DMS 273 treated with DMSO at 0.1 percent for 48 hours (cell line): Measurements from ENCODE around the gene DSP.

Experiments
- DNase-seq: peaks from one replicate; lab custom pipeline; 2025; lab: John Stamatoyannopoulos, UW

The DSP gene

GRCh38 chr6:7562769-7563168 is 21.3 kb downstream of the DSP start:
- DNase-seq: no peak

- DNase-seq: no peak
Observed at GRCh38 chr6:7566107-7566506, 24.6 kb downstream of the DSP start.

GRCh38 chr6:7566617-7567173 is 25.2 kb downstream of the DSP start:
- no peak for DNase-seq

- DNase-seq: no peak
Observed at GRCh38 chr6:7568021-7568420, 26.6 kb downstream of the DSP start.

GRCh38 chr6:7569082-7569481 is 27.6 kb downstream of the DSP start:
- DNase-seq: no peak

- no peak for DNase-seq
Observed at GRCh38 chr6:7572213-7572943, 30.9 kb downstream of the DSP start.

- no peak for DNase-seq
Observed at GRCh38 chr6:7574500-7574899, 33.0 kb downstream of the DSP start.

GRCh38 chr6:7578516-7578915 is 37.0 kb downstream of the DSP start:
- DNase-seq: no peak

- DNase-seq: no peak
Observed at GRCh38 chr6:7578931-7579330, 37.5 kb downstream of the DSP start.

GRCh38 chr6:7579851-7580250 is 38.4 kb downstream of the DSP start:
- DNase-seq: no peak

- no peak for DNase-seq
Observed at GRCh38 chr6:7580537-7580926, 39.1 kb downstream of the DSP start.

- DNase-seq: no peak
Observed at GRCh38 chr6:7580927-7581618, 39.6 kb downstream of the DSP start.

- DNase-seq: no peak
Observed at GRCh38 chr6:7585287-7585930, 43.9 kb downstream of the DSP start.

GRCh38 chr6:7587631-7588100 is 46.2 kb downstream of the DSP start:
- DNase-seq: no peak

GRCh38 chr6:7588506-7588905 is 47.0 kb downstream of the DSP start:
- DNase-seq: no peak

- no peak for DNase-seq
Observed at GRCh38 chr6:7589221-7589620, 47.8 kb downstream of the DSP start.

- peak; percentile 82 for DNase-seq
Observed at GRCh38 chr6:7589949-7590917, 48.8 kb downstream of the DSP start, which contains the start of gene SNRNP48. SNRNP48 (plus strand) TSS chr6:7590198; CDS start chr6:7590258, 60 bp downstream.

GRCh38 chr6:7590918-7591302 is 49.4 kb downstream of the DSP start:
- no peak for DNase-seq

GRCh38 chr6:7591770-7592169 is 50.3 kb downstream of the DSP start:
- no peak for DNase-seq

- DNase-seq: peak; percentile 1
Observed at GRCh38 chr6:7593229-7593628, 51.8 kb downstream of the DSP start.

GRCh38 chr6:7594579-7595125 is 53.2 kb downstream of the DSP start:
- no peak for DNase-seq
